ENCODE results near the gene GARIN5A.
A peak's percentile ranks its signal among the peaks of the same experiment; 100 is the strongest.

Gene GARIN5A

DNA sequence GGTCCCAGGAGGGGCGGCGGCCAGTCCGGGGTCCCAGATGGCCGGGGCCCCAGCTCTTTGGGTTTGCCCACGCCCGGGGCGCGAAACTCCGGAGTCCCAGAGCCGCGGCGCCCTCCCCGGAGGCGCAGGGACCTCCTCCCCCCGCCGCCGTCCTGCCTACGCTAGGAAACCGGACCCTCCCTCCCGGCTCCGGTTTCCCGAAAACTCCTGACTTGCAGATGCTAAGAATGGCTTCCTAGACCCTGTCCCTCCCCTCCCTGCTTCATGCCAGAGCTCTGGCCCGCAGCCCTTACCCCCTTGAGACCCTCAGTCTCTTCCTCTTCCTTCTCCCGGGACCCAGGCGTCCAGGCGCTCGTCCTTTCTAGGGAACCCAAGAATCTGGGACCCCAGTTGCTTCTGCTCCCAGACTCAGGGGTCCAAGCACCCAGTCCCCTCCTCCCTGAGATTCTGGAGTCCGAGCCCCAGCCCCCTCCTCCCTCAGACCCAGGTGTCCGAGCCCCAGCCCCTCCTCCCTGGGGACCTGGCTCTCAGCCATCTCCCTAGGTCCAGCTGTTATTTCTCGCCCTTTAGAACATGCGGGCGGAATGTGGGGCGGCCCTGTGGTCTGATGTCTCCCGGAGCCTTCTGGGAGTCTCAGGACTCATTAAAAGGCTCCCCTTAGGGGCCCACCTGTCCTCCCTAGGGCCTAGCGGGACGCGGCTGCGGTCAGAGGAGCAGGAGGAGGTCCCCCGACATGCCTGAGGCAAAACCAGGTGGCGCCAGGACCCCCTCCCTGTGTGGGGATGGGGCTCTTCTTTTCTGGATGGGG lies 44.2 kb downstream of the GARIN5A start, which contains the start of gene MYBPC2:
TSS of gene MYBPC2 (plus strand) at position 672 of the 808 bp plus-strand sequence. CDS start at position 734, 62 bp downstream.
- no peak for DNase-seq

DNA sequence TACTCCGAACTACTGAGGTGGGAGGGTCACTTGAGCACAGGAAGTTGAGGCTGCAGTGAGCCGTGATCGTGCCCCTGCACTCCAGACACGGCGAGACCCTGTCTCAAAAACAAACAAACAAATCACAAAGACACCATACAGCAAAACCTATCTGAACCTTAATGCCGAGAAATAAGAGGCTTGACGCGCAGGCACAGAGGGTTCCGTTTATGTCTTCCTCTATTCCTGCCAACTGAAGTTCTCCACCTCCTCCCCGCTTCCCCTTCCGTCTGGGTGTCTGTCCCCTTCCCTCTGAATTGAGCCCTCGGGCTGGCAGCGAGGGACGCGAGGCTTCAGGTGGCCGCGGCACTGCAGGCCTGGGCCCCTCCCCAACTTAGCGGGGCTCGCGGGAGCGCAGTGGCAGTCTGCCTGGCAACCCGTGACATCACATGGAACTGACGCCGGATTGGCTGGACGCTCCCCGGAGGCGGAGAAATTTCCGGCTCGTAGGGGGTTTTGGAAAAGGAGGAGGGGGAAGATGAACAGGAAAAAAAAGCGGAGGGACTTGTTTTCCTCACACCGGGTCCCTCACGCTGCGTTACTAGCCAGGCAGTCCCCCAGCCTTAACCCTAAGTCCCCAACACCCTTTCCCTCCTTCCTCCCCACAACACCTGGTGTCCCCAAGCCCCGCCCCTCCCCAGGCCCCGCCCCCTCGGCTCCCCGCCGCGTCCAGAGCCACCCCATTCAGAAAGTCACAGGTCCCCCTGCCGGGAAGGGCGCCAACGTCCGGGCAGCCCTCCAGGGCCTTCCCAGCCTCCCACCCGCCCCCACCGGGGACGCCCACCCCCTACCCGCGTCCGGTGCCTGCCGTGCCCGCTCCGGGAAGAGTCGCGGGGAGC lies 45.1 kb downstream of the GARIN5A start:
- peak; percentile 60 for DNase-seq

DNA sequence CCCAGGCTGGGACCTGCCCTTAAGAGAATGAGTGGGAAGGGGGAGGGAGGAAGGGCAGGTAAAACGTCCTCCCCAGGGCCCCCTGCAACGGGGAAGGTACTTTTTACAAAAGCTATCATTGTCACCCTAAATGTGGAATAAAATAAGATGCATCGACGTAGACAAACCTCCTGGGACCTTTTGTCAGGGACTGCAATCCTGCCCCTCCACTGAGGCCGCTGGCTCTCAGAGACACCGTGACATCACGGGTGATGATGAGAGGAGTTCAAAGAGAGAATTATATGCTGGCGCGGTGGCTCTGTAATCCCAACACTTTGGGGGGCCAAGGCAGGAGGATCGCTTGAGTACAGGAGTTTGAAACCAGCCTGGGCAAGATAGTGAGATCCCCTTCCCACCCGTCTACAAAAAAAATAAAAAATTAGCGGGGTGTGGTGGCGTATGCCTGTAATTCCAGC lies 45.7 kb downstream of the GARIN5A start:
- no peak for DNase-seq

DNA sequence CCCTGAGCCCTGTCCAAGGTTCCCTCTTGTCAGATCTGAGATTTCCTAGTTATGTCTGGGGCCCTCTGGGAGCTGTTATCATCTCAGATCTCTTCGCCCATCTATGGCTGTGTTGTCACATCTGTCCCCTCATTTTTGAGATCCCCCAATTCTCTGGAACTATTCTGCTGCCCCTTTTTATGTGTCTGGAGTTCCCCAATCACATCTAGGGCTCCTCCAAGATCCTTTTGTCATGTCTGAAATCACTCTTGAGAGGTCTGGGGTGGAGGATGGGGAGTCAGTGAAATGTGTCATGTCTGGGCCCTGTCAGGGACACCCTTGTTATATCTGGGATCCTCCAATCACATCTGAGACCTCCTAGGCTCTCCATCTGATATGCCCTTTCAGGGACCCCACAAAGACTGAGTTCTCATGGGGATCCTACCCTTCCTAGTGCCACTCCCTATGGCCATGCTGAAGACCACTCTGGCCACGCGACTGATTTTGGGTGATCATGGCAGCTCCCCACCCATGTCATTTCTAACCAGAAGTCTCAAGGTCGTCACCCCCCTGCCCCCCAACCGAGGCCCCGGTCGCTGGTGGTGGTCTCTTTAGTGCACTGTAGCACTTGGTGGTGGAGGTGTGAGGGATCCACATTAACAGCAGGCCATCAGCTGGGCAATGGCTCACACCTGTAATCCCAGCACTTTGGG lies 47.7 kb downstream of the GARIN5A start:
- DNase-seq = no peak

DNA sequence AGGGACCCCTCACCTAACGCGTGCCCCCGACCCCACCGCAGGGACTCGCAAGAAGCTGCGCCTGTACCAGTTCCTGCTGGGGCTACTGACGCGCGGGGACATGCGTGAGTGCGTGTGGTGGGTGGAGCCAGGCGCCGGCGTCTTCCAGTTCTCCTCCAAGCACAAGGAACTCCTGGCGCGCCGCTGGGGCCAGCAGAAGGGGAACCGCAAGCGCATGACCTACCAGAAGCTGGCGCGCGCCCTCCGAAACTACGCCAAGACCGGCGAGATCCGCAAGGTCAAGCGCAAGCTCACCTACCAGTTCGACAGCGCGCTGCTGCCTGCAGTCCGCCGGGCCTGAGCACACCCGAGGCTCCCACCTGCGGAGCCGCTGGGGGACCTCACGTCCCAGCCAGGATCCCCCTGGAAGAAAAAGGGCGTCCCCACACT lies 48.6 kb downstream of the GARIN5A start:
- DNase-seq = no peak

DNA sequence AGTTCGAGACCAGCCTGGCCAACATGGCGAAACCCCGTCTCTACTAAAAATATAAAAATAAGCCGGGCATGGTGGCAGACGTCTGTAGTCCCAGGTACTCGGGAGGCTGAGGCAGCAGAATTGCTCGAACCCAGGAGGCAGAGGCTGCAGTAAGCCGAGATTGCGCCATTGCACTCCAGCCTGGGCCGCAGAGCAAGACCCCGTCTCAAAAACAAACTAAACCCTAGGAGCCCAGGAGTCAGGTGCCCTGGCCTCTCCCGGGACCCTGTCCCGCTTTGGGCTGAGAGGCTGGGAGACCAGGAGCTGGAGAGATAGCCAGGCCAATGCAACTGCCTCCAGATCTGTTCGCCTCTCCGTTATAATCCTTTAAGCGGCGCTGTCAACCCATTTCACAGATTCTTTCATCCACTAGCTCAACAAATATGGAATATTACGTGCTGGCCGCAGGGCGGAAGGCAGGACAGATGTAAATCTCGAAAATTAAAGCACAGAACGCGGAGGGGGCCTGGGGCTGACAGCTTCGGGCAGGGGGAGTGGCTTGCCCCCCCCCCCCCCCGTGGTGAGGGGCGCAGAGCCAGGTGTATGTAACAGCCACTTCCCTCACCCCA lies 49.2 kb downstream of the GARIN5A start:
- no peak for DNase-seq

DNA sequence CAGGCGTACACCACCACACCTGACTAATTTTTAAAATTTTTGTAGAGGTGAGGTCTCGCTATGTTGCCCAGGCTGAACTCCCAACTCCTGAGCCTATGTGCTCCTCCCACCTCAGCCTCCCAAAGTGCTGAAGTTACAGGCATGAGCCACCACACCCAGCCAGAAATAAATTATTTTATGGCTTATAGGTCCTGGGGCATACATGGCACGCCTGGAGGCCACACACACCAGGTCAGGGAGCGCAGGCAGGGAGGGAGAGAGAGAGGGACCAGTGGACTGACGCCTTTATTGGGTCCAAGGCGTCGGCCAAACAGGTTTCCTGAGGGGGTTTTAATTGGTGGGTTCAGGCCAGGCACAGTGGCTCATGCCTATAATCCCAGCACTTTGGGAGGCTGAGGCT lies 51.1 kb downstream of the GARIN5A start:
- no peak for DNase-seq

DNA sequence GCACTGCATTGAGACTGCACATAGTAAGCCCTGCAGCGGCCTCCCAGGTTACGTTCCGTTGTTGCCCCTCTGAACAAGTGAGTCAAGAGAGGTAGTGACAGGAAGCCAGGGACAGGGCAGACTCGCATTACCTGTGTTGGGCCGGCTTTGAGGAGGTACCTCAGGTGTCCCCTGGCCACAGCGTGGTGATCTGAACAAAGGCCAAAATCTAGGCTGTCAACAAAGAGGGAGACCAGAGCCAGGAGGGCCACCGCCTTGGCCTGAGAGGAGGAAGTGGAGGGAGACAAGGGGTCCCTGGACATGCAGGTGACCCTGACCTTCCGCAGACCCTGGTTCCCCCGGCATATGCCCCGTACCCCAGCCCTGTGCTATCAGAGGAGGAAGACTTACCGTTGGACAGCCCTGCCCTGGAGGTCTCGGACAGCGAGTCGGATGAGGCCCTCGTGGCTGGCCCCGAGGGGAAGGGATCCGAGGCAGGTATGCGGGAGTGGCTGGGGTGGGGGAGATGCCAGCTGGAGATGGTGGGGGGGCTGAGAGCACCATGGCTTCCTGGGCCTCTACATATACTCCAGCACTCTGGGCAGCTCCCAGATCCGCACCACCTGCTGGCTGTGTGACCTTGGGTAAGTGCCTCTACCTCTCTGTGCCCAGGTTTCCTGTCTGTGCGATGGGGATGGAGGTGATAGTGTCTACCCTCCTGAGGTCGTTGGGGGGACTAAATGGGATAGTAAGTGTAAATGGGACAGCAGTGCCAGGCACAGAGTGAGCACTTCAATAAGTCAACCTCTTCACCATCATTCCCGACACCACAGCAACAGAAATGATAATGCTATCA lies 53.2 kb downstream of the GARIN5A start:
- DNase-seq = no peak

DNA sequence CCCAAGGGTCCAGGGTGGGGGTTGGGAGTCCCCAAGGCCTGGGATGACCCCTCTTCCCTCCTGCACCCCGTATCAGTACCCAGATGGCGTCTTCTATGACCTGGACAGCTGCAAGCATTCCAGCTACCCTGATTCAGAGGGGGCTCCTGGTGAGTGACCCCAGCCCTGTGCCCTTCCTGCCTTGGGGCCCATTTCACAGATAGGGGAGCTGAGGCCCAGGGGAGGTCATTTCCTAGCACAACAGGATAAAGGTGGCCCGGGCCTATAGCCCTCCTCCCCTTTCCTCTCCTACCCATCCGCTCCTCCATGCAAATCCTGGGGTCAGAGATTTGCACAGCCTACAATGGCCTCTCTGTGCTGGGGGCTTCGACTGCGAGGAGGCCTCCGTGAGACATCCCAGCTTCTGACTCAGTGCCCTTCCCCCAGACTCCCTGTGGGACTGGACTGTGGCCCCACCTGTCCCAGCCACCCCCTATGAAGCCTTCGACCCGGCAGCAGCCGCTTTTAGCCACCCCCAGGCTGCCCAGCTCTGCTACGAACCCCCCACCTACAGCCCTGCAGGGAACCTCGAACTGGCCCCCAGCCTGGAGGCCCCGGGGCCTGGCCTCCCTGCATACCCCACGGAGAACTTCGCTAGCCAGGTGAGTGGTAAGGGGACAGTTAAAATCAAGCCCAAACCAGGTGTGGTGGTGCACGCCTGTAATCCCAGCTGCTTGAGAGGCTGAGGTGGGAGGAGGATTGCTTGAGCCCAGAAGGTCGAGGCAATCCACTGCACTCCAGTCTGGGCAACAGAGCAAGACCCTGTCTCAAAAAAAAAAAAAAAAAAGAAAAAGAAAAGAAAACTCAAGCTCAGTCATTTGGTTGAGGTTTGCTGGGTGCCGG lies 54.0 kb downstream of the GARIN5A start:
- DNase-seq = no peak

DNA sequence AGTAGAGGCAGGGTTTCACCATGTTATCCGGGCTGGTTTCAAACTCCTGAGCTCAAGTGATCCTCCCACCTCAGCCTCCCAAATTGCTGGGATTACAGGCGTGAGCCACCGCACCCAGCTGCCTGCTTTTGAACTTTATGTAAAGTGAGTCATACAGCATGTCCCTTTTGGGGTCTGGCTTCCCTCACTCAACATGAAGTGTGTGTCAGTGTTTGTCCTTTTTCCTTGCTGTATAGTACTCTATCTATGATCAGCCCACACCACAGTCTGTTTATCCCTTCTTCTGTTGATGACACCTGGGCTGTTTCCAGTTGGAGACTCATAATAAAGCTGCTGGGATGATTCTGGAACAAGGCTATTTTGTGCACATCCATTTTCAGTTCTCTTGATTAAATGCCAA lies 55.8 kb downstream of the GARIN5A start:
- no peak for DNase-seq

DNA sequence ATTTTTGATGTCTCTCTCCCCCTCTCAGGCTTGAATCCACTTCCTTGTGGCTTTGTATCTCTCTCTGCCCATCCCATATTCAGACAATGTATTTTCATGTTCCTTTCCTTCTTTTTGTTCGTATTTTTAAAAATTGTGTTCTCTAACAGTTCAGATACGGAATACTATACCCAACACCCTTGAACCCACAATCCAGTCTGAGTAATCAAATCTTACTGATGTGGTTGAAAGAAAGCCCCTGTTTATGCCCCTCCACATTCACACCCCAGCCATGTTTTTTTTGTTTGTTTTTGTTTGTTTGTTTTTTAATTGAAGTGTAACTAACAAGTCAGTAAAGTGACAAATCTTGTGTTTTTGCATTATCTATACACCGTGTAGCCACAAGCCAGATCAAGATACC lies 56.5 kb downstream of the GARIN5A start:
- no peak for DNase-seq

DNA sequence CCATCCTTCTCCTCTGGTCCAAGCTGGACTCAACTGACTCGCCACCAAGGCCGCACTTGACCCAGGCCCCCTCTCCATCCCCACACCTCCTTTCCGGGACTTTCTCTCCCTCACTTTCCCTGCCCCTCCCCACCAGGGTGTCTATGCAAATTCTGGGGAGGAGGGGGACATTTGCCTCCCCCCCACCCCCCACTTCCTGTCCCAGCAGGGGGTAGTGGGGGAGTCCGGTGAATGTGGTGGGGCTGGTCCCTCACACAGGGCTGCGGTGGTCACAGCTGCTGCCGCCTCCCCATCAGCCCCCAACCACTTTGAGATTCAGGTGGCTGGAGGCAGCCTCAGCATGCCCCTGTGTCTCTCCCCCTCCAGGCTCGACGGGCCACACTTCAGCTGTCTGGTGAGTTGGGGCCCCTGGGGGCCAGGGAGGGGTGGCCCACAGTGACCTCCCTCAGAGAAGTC lies 57.0 kb downstream of the GARIN5A start:
- no peak for DNase-seq

DNA sequence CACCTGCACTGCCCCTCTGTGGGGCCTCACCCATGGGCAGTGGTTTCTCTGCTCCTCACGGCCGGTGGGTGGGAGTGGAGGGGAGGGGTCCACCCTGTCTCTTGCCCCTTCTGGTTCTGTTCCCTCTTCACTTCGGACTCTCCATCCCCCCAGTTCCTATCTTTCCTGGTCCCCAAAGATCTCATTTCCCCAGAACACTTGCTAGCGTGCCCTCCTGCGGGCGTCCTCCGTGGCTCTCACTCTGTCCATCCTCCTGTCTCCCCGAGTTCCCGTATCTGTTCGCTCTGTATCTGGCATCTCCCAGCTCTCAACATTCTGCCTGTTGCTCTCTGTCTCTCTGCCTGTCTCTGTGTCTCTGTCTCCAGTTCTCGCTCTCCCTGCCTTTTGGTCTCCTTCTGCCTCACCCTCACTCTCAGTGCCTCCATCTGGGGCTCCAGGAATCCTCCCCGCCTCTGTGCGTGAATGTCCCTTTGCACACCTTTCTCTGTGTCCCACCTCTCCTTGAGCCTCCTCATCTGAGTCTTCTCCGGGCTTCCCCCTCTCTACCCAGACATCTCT lies 57.5 kb downstream of the GARIN5A start:
- no peak for DNase-seq

DNA sequence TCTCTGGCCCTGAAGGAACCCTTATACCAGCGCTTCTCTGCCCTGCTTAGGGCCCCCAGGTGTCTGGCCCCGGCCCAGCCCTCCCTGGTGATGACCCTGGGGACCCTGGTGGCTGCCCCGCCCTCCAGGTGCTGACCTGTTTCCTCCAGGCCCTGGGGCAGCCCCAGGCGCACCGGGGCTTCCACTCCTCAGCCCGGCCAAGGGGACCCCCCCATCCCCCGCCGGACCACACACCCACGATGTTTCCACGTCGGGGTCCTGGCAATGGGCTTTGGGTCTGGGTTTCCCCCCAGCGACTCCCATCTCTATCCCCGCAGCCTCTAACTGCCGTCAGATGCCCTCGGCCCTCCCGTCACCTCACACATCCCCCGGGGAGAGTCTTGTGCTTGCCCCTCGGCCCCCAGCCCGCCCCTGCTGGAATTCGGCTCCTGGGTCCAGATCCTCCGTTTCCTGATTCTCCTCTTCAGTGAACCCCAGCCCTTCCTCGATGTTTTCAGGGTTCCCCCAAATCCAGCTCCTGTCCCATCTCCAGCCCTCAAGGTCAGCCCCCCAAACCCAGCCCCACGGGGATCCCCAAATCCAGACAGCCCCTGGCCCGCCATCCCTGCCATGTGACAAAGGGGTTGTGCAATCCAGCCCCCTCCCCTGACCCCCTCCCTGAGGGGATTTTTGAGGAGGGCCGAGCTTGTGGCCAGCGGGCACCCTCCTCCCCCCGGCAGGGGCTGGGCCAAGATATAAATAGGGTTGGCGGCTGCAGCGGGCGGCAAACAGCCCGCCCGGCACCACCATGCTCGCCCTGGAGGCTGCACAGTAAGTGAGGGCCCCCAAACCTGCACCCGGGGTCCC lies 58.2 kb downstream of the GARIN5A start, which contains the start of gene SPIB:
TSS of gene SPIB (plus strand) at position 763 of the 846 bp plus-strand sequence. CDS start at position 788, 25 bp downstream.
- no peak for DNase-seq

DNA sequence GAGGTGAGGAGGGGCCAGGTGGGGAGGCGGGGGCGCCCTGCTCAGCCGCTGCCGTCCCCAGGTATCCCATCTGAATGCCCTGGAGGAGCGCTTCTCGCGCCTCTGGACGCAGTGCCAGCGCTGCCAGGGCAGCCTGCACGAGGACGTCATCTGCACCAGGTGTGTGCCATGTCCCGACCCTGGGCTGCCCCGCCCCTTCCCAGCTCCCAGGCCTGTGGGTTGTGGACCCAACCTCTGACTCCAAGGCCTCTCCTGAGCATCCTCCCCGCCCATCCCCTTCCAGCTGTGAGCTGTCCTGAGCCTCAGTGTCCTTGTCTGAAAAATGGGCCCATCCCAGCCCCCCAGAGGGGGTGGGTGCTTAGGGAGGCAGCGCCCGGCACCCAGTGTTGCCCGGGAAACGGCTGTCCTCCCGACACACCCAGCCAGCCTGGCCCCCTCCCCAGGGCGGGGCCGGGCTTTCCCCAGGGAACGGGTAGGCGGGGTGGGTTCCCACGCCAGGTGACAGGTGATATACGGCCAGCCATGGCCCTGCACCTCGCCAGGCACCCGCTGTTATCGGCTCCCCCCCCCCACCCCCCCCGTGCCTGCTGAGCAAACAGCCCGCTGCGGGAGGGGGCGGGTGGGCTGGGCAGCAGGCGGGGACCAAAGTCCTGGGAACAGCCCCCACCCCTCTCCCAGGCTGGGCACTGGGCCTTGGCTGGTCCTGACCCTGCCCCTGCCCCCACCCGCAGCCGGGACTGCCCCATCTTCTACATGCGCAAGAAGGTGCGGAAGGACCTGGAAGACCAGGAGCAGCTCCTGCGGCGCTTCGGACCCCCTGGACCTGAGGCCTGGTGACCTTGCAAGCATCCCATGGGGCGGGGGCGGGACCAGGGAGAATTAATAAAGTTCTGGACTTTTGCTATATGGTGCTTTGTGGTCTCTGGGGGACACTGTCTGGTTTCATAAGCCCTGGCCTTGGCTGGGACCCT lies 59.3 kb downstream of the GARIN5A start:
- no peak for DNase-seq

All from NCI-H1436 treated with DMSO at 0.1 percent for 48 hours (cell line).